SK-N-SH (cell line): ENCODE results near the gene OSBPL5. TPM values are rescaled to one million over a fixed set of nuclear protein-coding genes. Genes with fewer than 3 reads are reported as not detected.
A peak's percentile ranks its signal among the peaks of the same experiment; 100 is the strongest.

Source experiments
- CTCF ChIA-PET: fragments of 300-600, 350-600 bp; formaldehyde crosslinking; extraction: SDS; loops from one replicate; lab custom pipeline; 2021; lab: Yijun Ruan, JAX
- POLR2A ChIA-PET: fragments of 350-600 bp; sonication (Branson Sonifier 250); formaldehyde crosslinking; extraction: SDS; loops from one replicate; lab custom pipeline; 2020; ENCODE audit warnings: antibody characterized with exemption, inconsistent platforms; lab: Yijun Ruan, JAX
- DNase-seq: peaks from one replicate; pipeline ENCODE4 v3.0.0; 2012
- H2AFZ ChIP-seq: fragments of 200-600 bp; sonication (generic); 2 replicates; pipeline ENCODE4 v1.8.1; 2016; ENCODE audit warnings: antibody characterized with exemption, mild to moderate bottlenecking, low read depth
- H3F3A ChIP-seq: fragments of 200-600 bp; sonication (generic); replicated peaks from 2 replicates; pipeline ENCODE3; 2016; ENCODE audit warnings: antibody characterized with exemption, mild to moderate bottlenecking; ENCODE audit not compliant: insufficient read depth
- H3K27ac ChIP-seq, 2 experiments: fragments of 200-500 bp in 1 of 2; fragments of 200-600 bp in 1 of 2; sonication (Bioruptor generic) in 1 of 2; sonication (generic), shearing (Covaris generic) in 1 of 2; 2 replicates each; pipeline versions ENCODE4 v1.5.1 to v1.6.1; 2014 to 2016; ENCODE audit warnings: low read depth in 2 of 2, inconsistent platforms in 1 of 2, low read length in 1 of 2, mild to moderate bottlenecking in 1 of 2, mixed read lengths in 1 of 2
- H3K27me3 ChIP-seq: fragments of 200-600 bp; sonication (generic), shearing (Covaris generic); 2 replicates; pipeline ENCODE4 v1.6.1; 2016; ENCODE audit warnings: mixed run types; ENCODE audit not compliant: insufficient read depth
- H3K36me3 ChIP-seq, 2 experiments: fragments of 200-500 bp in 1 of 2; fragments of 200-600 bp in 1 of 2; sonication (Bioruptor generic) in 1 of 2; sonication (generic) in 1 of 2; replicated peaks in 1 of 2; 2 replicates each; pipeline versions ENCODE3 to v1.5.1; 2014 to 2016; ENCODE audit warnings: low read length in 1 of 2, mild to moderate bottlenecking in 1 of 2; ENCODE audit not compliant: insufficient read depth in 2 of 2, control insufficient read depth in 1 of 2
- H3K4me1 ChIP-seq, 2 experiments: fragments of 200-500 bp in 1 of 2; fragments of 200-600 bp in 1 of 2; sonication (Bioruptor generic) in 1 of 2; sonication (generic), shearing (Covaris generic) in 1 of 2; 2 replicates each; pipeline versions ENCODE4 v1.5.1 to v1.6.1; 2014 to 2016; ENCODE audit warnings: low read depth in 1 of 2, low read length in 1 of 2, mixed run types in 1 of 2; ENCODE audit not compliant: insufficient read depth in 2 of 2, control insufficient read depth in 1 of 2
- H3K4me2 ChIP-seq: fragments of 200-600 bp; sonication (generic), shearing (Covaris generic); 2 replicates; pipeline ENCODE4 v1.6.1; 2017; ENCODE audit warnings: mixed run types
- H3K4me3 ChIP-seq, 2 experiments: fragments of 200-500 bp in 1 of 2; fragments of 200-600 bp in 1 of 2; sonication (Bioruptor generic) in 1 of 2; sonication (generic), shearing (Covaris generic) in 1 of 2; 2 replicates each; pipeline versions ENCODE4 v1.5.1 to v1.8.1; 2014 to 2016; ENCODE audit warnings: low read depth in 2 of 2, inconsistent platforms in 1 of 2, low read length in 1 of 2, mild to moderate bottlenecking in 1 of 2, mixed read lengths in 1 of 2, moderate library complexity in 1 of 2
- H3K79me2 ChIP-seq: fragments of 200-600 bp; sonication (generic); 2 replicates; pipeline ENCODE4 v1.8.1; 2017; ENCODE audit warnings: mild to moderate bottlenecking; ENCODE audit not compliant: insufficient read depth
- H3K9ac ChIP-seq: fragments of 200-600 bp; sonication (generic); 2 replicates; pipeline ENCODE4 v1.6.1; 2017; ENCODE audit warnings: mixed run types
- H3K9me2 ChIP-seq: fragments of 200-600 bp; sonication (generic); 2 replicates; pipeline ENCODE4 v1.6.1; 2017; ENCODE audit warnings: mixed run types
- H3K9me3 ChIP-seq: fragments of 200-600 bp; sonication (generic); 2 replicates; pipeline ENCODE4 v1.6.1; 2017; ENCODE audit warnings: mixed run types, mild to moderate bottlenecking, moderate library complexity
- H4K20me1 ChIP-seq: fragments of 200-600 bp; sonication (generic); 2 replicates; pipeline ENCODE4 v1.6.1; 2017; ENCODE audit warnings: mild to moderate bottlenecking, mixed run types; ENCODE audit not compliant: insufficient read depth
- CHD2 ChIP-seq: fragments of 150-350 bp; IDR thresholded peaks from 2 replicates; pipeline ENCODE4 v1.6.1; 2018; ENCODE audit warnings: low read length; ENCODE audit not compliant: partially characterized antibody
- EP300 ChIP-seq, 2 experiments: IDR thresholded peaks; 2 replicates each; pipeline versions ENCODE4 v1.4.0 to v1.6.1; 2012; ENCODE audit warnings: borderline replicate concordance in 1 of 2, low read depth in 1 of 2, low read length in 1 of 2
- FOSL2 ChIP-seq: IDR thresholded peaks from 2 replicates; pipeline ENCODE4 v1.4.0; 2012; ENCODE audit warnings: low read depth, mild to moderate bottlenecking, moderate library complexity, borderline replicate concordance
- FOXJ3 ChIP-seq: sonication (generic); formaldehyde crosslinking; IDR thresholded peaks from 2 replicates; pipeline ENCODE4 v1.5.1; 2020; ENCODE audit warnings: mild to moderate bottlenecking, missing genetic modification reagents
- GATA2 ChIP-seq: sonication (generic); formaldehyde crosslinking; IDR thresholded peaks from 2 replicates; pipeline ENCODE4 v1.5.0; 2020; ENCODE audit warnings: mild to moderate bottlenecking, missing genetic modification reagents
- JUND ChIP-seq: IDR thresholded peaks from 2 replicates; pipeline ENCODE4 v1.4.0; 2012
- MEF2A ChIP-seq: IDR thresholded peaks from 2 replicates; pipeline ENCODE4 v1.4.0; 2012; ENCODE audit warnings: low read depth, borderline replicate concordance
- MXI1 ChIP-seq: IDR thresholded peaks from 2 replicates; pipeline ENCODE4 v1.6.1; 2012; ENCODE audit warnings: mild to moderate bottlenecking, low read depth, low read length, improper control_type of control experiment
- NFIC ChIP-seq: IDR thresholded peaks from 2 replicates; pipeline ENCODE4 v1.4.0; 2012; ENCODE audit warnings: borderline replicate concordance
- RAD21 ChIP-seq: IDR thresholded peaks from 2 replicates; pipeline ENCODE4 v1.6.1; 2012; ENCODE audit warnings: mild to moderate bottlenecking, low read length
- RCOR1 ChIP-seq: fragments of 150-350 bp; IDR thresholded peaks from 2 replicates; pipeline ENCODE4 v1.6.1; 2017; ENCODE audit warnings: antibody characterized with exemption, low read length
- RFX5 ChIP-seq: IDR thresholded peaks from 2 replicates; pipeline ENCODE4 v1.6.1; 2012; ENCODE audit warnings: mild to moderate bottlenecking, improper control_type of control experiment, low read length
- TEAD4 ChIP-seq: IDR thresholded peaks from 2 replicates; pipeline ENCODE4 v1.4.0; 2012; ENCODE audit warnings: mild to moderate bottlenecking, borderline replicate concordance; ENCODE audit not compliant: insufficient read depth
- YY1 ChIP-seq: IDR thresholded peaks from 2 replicates; pipeline ENCODE4 v1.4.0; 2012; ENCODE audit warnings: low read depth, mild to moderate bottlenecking
- WGBS: methylation state at CpG from one replicate; pipeline ENCODE4 v1.1.6; 2017; ENCODE audit warnings: low lambda C conversion rate; 5-methylcytosine and 5-hydroxymethylcytosine counted together
- polyA plus RNA-seq, 3 experiments: library from polyadenylated mRNA; depleted of rRNA; stranded (reverse); fragments of >200 nt; gene quantifications; 2 replicates each; pipeline ENCODE4 v1.2.3, GENCODE V29; 2012
- TF ChIP-seq, protein P1 (sequence below): IDR thresholded peaks from 2 replicates; pipeline ENCODE4; 2012

Gene OSBPL5
- polyA plus RNA-seq, 1 of the 3 experiments (the other 2 are of a cell fraction), result 10.9 TPM

DNA sequence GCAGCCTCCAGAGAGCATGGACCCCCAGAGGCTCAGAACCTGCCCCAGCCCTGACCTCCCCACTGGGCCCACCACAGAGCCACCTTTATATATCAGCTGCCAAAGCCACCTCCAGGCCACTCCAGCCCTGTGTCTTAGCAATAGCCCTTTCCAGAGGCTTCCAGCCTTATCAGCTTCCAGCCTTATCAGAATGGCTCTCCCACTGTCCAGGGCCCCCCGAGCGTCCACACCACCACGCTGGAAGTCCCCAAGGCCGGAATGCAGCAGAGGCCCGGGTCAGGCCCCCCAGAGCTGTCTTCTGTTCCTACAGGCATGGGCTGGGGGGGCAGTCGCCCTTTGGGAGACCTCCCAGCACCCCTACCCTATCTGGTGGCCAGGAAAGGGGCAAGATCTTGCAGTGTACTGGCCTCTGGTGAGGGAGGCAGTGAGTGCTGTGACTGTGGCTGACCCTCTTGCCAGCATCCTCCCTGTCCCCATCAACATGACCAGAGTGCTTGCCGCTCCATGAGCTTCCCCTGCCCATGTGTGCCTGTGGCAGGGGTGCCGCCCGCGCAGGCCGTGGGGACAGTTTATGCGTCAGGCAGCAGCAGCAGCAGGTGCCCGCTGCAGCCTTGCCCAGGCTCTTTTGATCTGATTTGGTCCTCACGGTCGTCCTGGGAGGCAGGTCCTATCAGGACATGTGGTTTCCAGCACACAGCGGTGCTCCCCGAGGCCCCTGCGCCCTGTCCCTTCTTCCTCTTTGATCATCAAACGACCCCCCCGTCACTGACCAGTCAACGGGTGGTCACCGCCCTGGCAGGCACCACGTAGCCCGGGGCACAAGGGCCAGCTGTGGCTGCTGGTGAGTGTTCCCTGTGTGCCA lies 15.9 kb downstream of the OSBPL5 start:
- peak; percentile 90 for DNase-seq
- peaks cover 39% of the 10 kb centered on the region for H4K20me1 ChIP-seq
- WGBS, result 78% methylated on average over 17 of the region's 24 CpGs
- ChIA-PET CTCF (interaction anchor here (0.6 to 2.5 kb wide), 10 partner anchors 11 to 157 kb away, joined by 3 to 12 read pairs (median 3); partner anchors contain the start of gene NAP1L4), POLR2A (interaction anchor here (0.8 to 1.2 kb wide), 3 partner anchors 10 to 14 kb away, joined by 3 to 4 read pairs (median 3); no protein-coding TSS in a partner anchor)
- H3K9me3 ChIP-seq, result no peaks in the 10 kb centered on the region
- H3K4me1 ChIP-seq, result peaks cover 0 to 47% of the 10 kb centered on the region in 2 experiments; a peak in 2 of 4 replicates
- H3K9me2 ChIP-seq, result no peaks in the 10 kb centered on the region
- H3K27me3 ChIP-seq, result no peaks in the 10 kb centered on the region
- H3K9ac ChIP-seq, result no peak overlapping the region
- H3K4me3 ChIP-seq, result no peak overlapping the region; a peak in 1 of 4 replicates
- no peak overlapping the region for H2AFZ ChIP-seq
- H3K27ac ChIP-seq, result peak overlapping the region in 1 of 2 experiments; percentile 78; a peak in 2 of 4 replicates
- peaks cover 14% of the 10 kb centered on the region for H3K79me2 ChIP-seq
- no peaks in the 10 kb centered on the region for H3K36me3 ChIP-seq
- TF ChIP-seq RAD21, result peak; percentile 19
- peak in 1 of 2 experiments; percentile 80; a peak in 2 of 4 replicates for TF ChIP-seq EP300 (IDR thresholded peaks at IDR 0.05; ENCODE audit: borderline replicate concordance in 1 of 2, low read depth in 1 of 2, low read length in 1 of 2)
- peak; percentile 80; the same call in 1 of the 2 replicates for TF ChIP-seq MXI1
- TF ChIP-seq CHD2, result peak; percentile 78
- peak; percentile 83 for TF ChIP-seq FOXJ3 (CRISPR knock-in tag)
- TF ChIP-seq, protein P1, sequence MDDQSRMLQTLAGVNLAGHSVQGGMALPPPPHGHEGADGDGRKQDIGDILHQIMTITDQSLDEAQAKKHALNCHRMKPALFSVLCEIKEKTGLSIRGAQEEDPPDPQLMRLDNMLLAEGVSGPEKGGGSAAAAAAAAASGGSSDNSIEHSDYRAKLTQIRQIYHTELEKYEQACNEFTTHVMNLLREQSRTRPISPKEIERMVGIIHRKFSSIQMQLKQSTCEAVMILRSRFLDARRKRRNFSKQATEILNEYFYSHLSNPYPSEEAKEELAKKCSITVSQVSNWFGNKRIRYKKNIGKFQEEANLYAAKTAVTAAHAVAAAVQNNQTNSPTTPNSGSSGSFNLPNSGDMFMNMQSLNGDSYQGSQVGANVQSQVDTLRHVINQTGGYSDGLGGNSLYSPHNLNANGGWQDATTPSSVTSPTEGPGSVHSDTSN, result no peak
- TF ChIP-seq NFIC, result no peak
- no peak for TF ChIP-seq MEF2A
- no peak for TF ChIP-seq FOSL2
- TF ChIP-seq RCOR1, result peak; percentile 87
- no peak for TF ChIP-seq TEAD4
- no peak for TF ChIP-seq JUND
- TF ChIP-seq RFX5, result no peak
- TF ChIP-seq GATA2, result peak; percentile 72
- no peak for TF ChIP-seq YY1
- H3K4me2 ChIP-seq, result no peak overlapping the region
- no peaks in the 10 kb centered on the region for H3F3A ChIP-seq
